GM21619 (cell line): Measurements from ENCODE around the gene OSTF1.
A peak's percentile ranks its signal among the peaks of the same experiment; 100 is the strongest.

Experiments
- ATAC-seq: cut with Tn5 transposase; IDR thresholded peaks from one replicate; pipeline ENCODE4 v1.9.1; 2021; ENCODE audit not compliant: unreplicated experiment

Gene OSTF1

GRCh38 chr9:75161116-75161857 lies 73.0 kb downstream of the OSTF1 start:
- no peak for ATAC-seq

- ATAC-seq, result no peak
Observed at GRCh38 chr9:75163764-75164163, 75.5 kb downstream of the OSTF1 start.

DNA sequence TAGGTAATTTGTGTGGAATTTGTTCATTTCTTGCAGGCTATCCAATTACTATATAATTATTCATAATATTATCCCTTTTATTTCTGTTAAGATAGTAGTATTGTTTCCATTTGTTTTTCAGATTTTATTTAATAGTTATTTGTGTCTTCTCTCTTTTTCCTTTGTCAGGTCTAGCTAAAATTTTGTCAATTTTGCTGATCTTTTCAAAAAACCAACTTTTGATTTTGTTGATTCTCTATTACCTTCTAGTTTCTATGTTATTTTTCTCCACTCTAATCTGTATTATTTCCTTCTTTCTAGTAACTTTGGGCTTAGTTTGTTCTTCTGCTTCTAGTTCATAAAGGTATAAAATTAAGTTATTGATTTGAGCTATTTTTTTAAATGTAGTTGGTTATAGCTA lies 76.3 kb downstream of the OSTF1 start:
- ATAC-seq, result no peak

DNA sequence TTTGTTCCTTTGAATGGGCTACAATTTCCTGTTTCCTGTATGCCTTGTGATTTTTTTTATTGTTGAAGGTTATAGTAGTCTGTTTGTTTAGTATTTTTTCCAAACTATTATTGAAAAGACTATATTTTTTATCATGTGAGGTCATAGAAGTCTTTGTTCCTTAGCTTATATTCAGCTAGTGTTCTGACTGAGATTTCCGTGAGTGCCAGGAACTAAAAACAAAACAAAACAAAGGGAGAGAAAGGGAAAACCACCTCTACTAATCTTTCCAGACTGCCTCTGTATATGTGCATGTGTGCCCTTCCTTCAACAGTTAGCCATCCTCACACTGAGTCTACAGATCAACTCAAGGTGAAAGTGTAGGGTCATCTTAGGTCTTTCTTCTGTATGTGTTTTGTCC lies 79.0 kb downstream of the OSTF1 start:
- ATAC-seq, result no peak

DNA sequence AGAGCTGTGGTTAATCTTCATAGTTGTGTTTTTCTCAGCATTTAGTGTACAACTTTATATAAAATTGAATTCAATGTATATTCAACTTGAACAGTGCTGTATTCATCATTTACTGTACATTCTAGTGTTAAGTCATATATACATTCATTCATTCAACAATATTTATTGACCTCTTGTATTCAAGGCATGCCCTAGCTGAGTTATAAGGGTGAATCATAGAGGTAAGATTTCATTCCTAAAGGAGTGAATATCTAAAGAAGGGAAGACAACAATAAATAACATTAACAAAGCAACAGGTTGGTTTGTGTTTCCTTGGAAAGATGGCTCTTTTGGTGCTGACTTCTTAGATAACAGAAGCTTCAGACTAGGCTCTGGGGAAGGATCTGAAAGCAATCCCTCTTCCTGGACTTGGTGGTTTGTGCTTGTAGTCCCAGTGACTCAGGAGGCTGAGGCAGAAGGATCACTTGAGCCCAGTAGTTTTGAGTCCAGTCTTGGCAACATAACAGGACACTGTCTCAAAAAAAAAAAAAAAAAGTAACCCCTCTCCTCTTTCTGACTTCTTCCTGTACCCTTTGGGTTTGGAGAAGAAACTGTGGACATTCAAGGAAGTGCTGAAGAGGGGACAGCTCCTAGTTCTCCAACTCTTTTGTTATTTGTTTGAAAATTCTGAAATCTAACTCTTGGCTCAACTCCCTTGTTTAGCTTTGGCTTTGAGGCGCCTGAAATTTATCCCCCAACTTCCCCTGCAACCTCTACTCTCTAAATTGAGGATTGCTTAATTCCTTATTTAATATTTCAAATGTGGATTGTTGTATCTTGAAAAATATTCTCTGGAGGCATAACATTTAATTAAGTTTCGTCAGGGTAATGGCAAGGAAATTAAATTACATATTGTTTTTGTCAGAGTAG lies 80.2 kb downstream of the OSTF1 start:
- no peak for ATAC-seq

- no peak for ATAC-seq
Observed at GRCh38 chr9:75169623-75170022, 81.3 kb downstream of the OSTF1 start.

- no peak for ATAC-seq
Observed at GRCh38 chr9:75170898-75171360, 82.6 kb downstream of the OSTF1 start.

GRCh38 chr9:75175395-75175794 lies 87.1 kb downstream of the OSTF1 start:
- ATAC-seq, result no peak

GRCh38 chr9:75176037-75176436 lies 87.7 kb downstream of the OSTF1 start:
- no peak for ATAC-seq

DNA sequence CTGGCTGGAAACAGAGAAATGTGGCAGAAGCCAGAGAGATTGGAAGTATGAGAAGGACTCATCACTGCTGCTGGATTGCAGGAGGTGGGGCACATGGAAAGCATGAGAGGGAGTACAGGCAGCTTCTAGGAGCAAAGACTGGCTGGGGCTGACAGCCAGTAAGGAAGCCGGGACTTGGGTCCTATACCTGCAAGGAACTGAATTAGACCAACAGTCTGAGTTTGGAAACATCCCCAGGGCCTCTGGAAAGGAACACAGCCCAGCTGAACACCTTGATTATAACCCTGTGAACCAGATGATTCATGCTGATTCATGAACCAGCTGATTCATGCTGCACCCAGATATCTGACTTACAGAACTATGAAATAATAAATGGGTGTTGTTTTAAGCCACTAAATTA lies 93.4 kb downstream of the OSTF1 start:
- ATAC-seq, result no peak

DNA sequence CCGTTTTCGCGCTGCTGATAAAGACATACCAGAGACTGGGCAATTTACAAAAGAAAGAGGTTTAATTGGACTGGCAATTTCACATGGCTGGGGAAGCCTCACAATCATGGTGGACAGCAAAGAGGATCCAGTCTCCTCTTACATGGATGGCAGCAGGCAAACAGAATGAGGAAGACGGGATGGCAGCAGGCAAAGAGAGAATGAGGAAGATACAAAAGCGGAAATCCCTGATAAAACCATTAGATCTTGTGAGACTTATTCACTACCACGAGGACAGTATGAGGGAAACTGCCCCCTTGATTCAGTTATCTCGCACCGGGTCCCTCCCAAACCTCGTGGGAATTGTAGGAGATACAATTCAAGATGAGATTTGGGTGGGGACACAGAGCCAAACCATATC lies 95.0 kb downstream of the OSTF1 start:
- no peak for ATAC-seq

- no peak for ATAC-seq
Observed at GRCh38 chr9:75184471-75184870, 96.2 kb downstream of the OSTF1 start.

DNA sequence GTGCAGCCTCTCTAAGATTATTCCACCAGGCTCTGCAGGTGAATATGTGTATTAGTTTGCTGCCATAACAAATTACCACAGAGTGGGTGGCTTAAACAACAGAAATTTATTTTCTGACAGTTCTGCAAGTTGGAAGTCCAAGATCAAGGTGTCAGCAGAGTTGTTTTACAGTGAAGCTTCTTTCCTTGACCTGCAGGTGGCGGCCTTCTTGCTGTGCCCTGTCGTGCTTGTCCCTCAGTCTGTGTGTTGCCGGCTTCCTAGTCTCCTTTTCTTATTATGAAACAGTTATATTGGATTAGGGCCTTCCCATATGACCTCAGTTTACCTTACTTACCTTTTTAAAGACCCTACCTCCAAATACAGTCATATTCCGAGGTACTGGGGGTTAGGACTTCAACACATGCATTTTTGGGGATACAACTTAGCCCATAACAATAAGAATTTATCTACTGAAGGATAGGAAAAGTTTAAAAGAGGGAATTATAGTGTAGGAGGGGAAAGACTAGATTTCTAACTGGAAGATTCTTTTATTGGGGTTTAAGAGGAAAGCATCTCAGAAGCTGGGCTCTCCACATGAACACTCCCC lies 97.4 kb downstream of the OSTF1 start:
- ATAC-seq, result peak; percentile 76

GRCh38 chr9:75186767-75187380 lies 98.6 kb downstream of the OSTF1 start:
- ATAC-seq, result no peak

GRCh38 chr9:75188756-75189155 lies 100.4 kb downstream of the OSTF1 start:
- ATAC-seq, result no peak

DNA sequence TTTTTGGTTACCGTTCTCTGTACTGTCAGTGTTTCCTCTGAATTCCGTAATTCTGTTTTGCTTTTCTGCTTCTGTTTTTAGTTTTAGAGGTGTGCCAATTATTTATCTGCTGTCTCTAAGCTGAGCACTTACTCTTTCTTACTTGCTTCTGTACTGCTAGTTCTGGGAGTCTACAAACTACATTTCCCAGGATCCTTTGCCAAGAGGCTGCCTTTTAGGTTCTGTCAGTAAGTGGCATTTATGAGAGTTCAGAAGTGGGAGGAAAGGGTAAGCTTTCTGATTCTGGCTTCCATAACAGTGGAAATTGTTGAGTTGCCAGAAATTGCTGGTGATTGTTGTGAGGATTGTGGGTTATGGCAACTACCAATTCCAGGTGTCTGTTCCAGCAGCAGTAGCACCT lies 102.4 kb downstream of the OSTF1 start:
- no peak for ATAC-seq
